ENCODE measurements around the gene STX8.

Gene STX8

DNA sequence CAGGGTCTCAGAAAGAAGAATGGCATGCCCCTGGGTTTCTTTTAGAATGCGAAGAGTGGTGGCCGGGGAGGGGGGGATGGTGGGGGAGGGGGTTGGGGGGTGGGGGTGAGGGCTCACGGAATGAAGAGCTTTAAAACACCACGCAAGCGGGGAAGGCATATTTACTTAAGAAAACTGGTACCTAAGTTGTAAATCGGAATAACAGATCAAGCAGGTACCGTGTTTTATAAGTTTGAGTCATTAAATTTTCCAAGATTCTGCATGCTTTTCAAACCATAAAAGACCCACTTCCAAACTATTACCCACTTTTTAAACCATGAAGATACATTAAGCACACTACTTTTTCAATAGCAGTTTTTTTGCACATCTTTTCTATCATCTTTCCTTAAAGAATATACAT lies 130.2 kb downstream of the STX8 start:
- no peaks in the 10 kb centered on the region for H3K27me3 ChIP-seq
- intact Hi-C loops (cut with DNase I; ENCODE audit: low total_unique reads), result no loop called here
- TF ChIP-seq, protein P1, sequence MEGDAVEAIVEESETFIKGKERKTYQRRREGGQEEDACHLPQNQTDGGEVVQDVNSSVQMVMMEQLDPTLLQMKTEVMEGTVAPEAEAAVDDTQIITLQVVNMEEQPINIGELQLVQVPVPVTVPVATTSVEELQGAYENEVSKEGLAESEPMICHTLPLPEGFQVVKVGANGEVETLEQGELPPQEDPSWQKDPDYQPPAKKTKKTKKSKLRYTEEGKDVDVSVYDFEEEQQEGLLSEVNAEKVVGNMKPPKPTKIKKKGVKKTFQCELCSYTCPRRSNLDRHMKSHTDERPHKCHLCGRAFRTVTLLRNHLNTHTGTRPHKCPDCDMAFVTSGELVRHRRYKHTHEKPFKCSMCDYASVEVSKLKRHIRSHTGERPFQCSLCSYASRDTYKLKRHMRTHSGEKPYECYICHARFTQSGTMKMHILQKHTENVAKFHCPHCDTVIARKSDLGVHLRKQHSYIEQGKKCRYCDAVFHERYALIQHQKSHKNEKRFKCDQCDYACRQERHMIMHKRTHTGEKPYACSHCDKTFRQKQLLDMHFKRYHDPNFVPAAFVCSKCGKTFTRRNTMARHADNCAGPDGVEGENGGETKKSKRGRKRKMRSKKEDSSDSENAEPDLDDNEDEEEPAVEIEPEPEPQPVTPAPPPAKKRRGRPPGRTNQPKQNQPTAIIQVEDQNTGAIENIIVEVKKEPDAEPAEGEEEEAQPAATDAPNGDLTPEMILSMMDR (IDR thresholded peaks at IDR 0.05), result no peak

DNA sequence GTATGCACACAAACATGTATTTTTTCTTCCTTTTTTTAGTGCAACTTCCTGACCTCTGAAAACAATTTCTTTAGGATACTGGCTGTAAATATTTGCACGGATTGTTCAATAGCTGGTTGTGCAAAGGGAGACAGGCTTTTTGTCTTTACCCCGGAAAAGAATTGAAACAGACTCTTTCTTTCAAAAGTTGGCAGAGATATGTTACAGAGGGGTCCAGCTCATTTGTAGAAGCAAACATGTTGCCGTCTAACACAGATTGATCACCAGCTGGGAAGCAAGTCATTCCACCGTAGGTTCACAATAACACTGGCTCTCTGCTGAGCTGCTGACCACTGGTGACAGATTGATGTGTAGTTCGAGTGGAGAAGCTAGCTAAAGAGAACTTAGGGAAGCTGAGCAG lies 130.9 kb downstream of the STX8 start:
- no peak for DNase-seq
- Histone ChIP-seq H3K9me3 (no peaks in the 10 kb centered on the region), H3K27me3 (no peaks in the 10 kb centered on the region), H3K4me3 (no peak overlapping the region), H3K27ac (no peak overlapping the region), H3K36me3 (peaks cover 0 to 8% (median 0%) of the 10 kb centered on the region in 3 donors), H3K4me1 (no peaks in the 10 kb centered on the region)
- intact Hi-C loops (cut with DNase I; ENCODE audit: low total_unique reads), result no loop called here
- TF ChIP-seq, protein P1 (IDR thresholded peaks at IDR 0.05), result no peak

More for the DNA sequence above, 130.2 kb downstream of the STX8 start:
- no peaks in the 10 kb centered on the region for H3K9me3 ChIP-seq
- H3K4me3 ChIP-seq, result no peak overlapping the region
- peaks cover 0 to 8% (median 0%) of the 10 kb centered on the region in 3 donors for H3K36me3 ChIP-seq
- H3K27ac ChIP-seq, result no peak overlapping the region
- no peak for DNase-seq
- H3K4me1 ChIP-seq, result no peaks in the 10 kb centered on the region

DNA sequence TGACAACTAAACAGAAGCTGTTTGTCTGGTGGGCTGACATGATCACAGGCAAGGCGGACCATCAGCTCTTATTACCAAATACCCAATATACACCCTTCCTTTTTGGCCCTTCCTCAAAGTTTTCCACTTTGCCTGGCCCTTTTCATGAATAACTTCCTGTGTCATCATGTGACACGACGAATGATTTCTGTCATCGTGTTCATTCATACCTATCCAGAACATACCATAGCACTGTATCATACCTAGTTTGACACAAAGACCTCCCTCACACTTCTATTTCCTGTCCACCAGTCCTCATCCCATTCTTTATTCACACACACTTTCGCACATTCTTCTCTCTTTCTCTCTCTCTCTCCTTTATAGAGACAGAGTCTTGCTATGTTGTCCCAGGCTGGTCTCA lies 131.8 kb downstream of the STX8 start:
- no peaks in the 10 kb centered on the region for H3K4me1 ChIP-seq
- TF ChIP-seq, protein P1 (IDR thresholded peaks at IDR 0.05), result no peak
- DNase-seq, result no peak
- intact Hi-C loops (cut with DNase I; ENCODE audit: low total_unique reads), result no loop called here
- H3K9me3 ChIP-seq, result no peaks in the 10 kb centered on the region
- no peak overlapping the region for H3K27ac ChIP-seq
- no peak overlapping the region for H3K4me3 ChIP-seq
- no peaks in the 10 kb centered on the region for H3K27me3 ChIP-seq
- H3K36me3 ChIP-seq, result peaks cover 0 to 8% (median 0%) of the 10 kb centered on the region in 3 donors

DNA sequence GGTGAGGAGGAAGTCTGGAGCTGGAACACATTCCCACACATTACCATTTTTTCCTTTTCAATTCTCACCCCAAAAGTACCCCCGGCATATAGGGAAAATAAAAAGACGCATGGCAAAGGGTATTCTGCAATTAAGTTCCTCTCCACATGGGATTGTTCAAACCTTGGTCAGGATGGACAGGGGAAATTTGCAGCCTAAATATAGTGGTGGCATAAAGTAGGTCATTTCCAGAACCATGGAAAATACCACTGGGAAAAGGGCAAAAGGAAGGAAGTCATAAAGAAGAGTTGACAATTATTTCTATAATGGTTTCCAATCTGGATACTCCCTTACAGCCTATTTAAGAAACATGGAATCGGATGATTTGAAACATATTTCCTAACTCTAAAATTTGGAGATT lies 135.8 kb downstream of the STX8 start:
- H3K9me3 ChIP-seq, result no peaks in the 10 kb centered on the region
- peaks cover 0 to 8% (median 1%) of the 10 kb centered on the region in 3 donors for H3K36me3 ChIP-seq
- no peaks in the 10 kb centered on the region for H3K27me3 ChIP-seq
- no peak overlapping the region for H3K27ac ChIP-seq
- intact Hi-C loops (cut with DNase I; ENCODE audit: low total_unique reads), result no loop called here
- DNase-seq, result no peak
- H3K4me3 ChIP-seq, result no peak overlapping the region
- H3K4me1 ChIP-seq, result no peaks in the 10 kb centered on the region
- TF ChIP-seq, protein P1 (IDR thresholded peaks at IDR 0.05), result no peak

DNA sequence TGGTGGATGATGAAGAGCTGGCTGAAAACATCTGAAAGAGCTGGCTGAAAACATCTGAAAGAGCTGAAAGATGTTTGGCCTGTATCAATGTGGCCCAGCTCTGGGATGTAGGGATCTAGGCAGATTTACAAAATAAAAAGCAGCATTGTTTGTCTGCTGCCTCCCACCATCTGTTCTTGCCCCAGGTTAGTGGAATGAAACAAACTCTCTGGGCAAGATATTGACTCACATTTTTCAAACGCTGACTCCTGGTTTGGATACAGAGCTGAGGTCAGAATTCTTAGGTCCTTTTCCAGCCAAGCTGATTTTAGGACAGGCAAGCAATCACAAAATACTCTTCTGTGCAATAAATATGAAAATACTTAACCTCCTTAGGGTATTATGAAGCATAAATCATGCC lies 139.0 kb downstream of the STX8 start:
- H3K4me1 ChIP-seq, result peaks cover 0 to 8% (median 4%) of the 10 kb centered on the region in 4 donors
- H3K36me3 ChIP-seq, result peaks cover 0 to 8% (median 3%) of the 10 kb centered on the region in 3 donors
- no peak for DNase-seq
- TF ChIP-seq, protein P1 (IDR thresholded peaks at IDR 0.05), result no peak
- H3K9me3 ChIP-seq, result no peaks in the 10 kb centered on the region
- intact Hi-C loops (cut with DNase I; ENCODE audit: low total_unique reads), result no loop called here
- H3K27me3 ChIP-seq, result no peaks in the 10 kb centered on the region
- no peak overlapping the region for H3K27ac ChIP-seq
- no peak overlapping the region for H3K4me3 ChIP-seq

DNA sequence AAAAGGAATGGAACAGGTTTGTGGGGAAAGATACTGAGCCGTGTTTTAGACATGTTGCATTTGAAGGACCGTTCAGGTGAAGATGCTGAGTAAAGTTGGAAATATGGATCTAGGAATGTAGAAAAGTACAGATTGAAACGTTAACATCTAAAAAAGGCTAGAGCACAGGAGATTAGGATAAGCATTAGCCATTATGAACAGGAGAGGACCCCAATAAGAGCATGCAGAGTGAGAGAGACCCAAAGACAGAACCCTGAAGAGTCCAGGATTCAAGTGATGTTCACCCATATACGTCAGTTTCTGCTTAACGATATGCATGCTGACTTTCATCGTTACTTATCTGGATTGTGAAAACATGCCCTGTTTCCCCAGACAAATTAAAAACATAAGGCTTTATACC lies 140.5 kb downstream of the STX8 start:
- TF ChIP-seq, protein P1 (IDR thresholded peaks at IDR 0.05), result no peak
- no peaks in the 10 kb centered on the region for H3K27me3 ChIP-seq
- H3K36me3 ChIP-seq, result peaks cover 0 to 3% (median 0%) of the 10 kb centered on the region in 3 donors
- H3K4me1 ChIP-seq, result peaks cover 0 to 12% (median 4%) of the 10 kb centered on the region in 4 donors
- intact Hi-C loops (cut with DNase I; ENCODE audit: low total_unique reads), result no loop called here
- H3K4me3 ChIP-seq, result no peak overlapping the region
- no peak overlapping the region for H3K27ac ChIP-seq
- DNase-seq, result no peak
- H3K9me3 ChIP-seq, result no peaks in the 10 kb centered on the region
